WI38 (cell line): ENCODE measurements around the gene NEK6.
A peak's percentile ranks its signal among the peaks of the same experiment; 100 is the strongest.

ENCODE experiments used
- H3K4me3 ChIP-seq: 2 replicates; pipeline ENCODE4 v1.5.1; 2011; ENCODE audit warnings: low read depth, mild to moderate bottlenecking, control low read depth, low read length
- CTCF ChIP-seq: IDR thresholded peaks from 2 replicates; pipeline ENCODE4 v1.5.1; 2012; ENCODE audit warnings: low read depth, mild to moderate bottlenecking, control low read depth, low read length

NEK6 gene

GRCh38 chr9:124342402-124342775 is 84.6 kb downstream of the NEK6 start:
- TF ChIP-seq CTCF: no peak
- H3K4me3 ChIP-seq: no peak overlapping the region

- H3K4me3 ChIP-seq: 0 out of 2 replicates have a peak overlapping the region, but pooled peaks have one; percentile 6
- no peak for TF ChIP-seq CTCF
These were observed 85.2 kb downstream of the NEK6 start for GRCh38 chr9:124342776-124343485.

GRCh38 chr9:124343533-124344290 is 86.0 kb downstream of the NEK6 start:
- 0 out of 2 replicates have a peak overlapping the region, but pooled peaks have one; percentile 6 for H3K4me3 ChIP-seq
- TF ChIP-seq CTCF: no peak

- TF ChIP-seq CTCF: no peak
- no peak overlapping the region for H3K4me3 ChIP-seq
These were observed 86.7 kb downstream of the NEK6 start for GRCh38 chr9:124344291-124345050.

GRCh38 chr9:124345063-124345462 is 87.3 kb downstream of the NEK6 start:
- no peak overlapping the region for H3K4me3 ChIP-seq
- TF ChIP-seq CTCF: no peak

- no peak overlapping the region for H3K4me3 ChIP-seq
- TF ChIP-seq CTCF: no peak
These were observed 88.1 kb downstream of the NEK6 start for GRCh38 chr9:124345751-124346281.
